ENCODE results near the gene PTGDS.

Gene PTGDS

GRCh38 chr9:136971746-136972145, 5.6 kb upstream of the PTGDS start:
- POLR2A ChIA-PET: no interaction called here
- Histone ChIP-seq H3K4me3 (ENCODE audit: low read depth, low read length) (no peak overlapping the region), H3K4me1 (ENCODE audit: control insufficient read depth, insufficient read depth, low read length) (no peaks in the 10 kb centered on the region), H3K9me3 (ENCODE audit: control insufficient read depth, insufficient read depth, low read depth, low read length) (no peaks in the 10 kb centered on the region), H3K36me3 (ENCODE audit: control insufficient read depth in 2 of 2, insufficient read depth in 1 of 2, low read length in 2 of 2) (no peaks in the 10 kb centered on the region), H3K27ac (ENCODE audit: extremely low read depth, low read depth, low read length) (no peak overlapping the region)
- CTCF ChIA-PET: interaction anchor here (0.5 to 1.5 kb wide), 2 partner anchors 58 to 95 kb away, joined by 4 to 5 read pairs; no protein-coding TSS in a partner anchor
- TF ChIP-seq BCL11B (tag by site-specific recombination; IDR thresholded peaks at IDR 0.05; ENCODE audit: low read depth): 0 out of 2 replicates have a peak, but pooled peaks have one; percentile 14
- no peak for TF ChIP-seq ZBTB44 (tag by site-specific recombination; IDR thresholded peaks at IDR 0.05)

DNA sequence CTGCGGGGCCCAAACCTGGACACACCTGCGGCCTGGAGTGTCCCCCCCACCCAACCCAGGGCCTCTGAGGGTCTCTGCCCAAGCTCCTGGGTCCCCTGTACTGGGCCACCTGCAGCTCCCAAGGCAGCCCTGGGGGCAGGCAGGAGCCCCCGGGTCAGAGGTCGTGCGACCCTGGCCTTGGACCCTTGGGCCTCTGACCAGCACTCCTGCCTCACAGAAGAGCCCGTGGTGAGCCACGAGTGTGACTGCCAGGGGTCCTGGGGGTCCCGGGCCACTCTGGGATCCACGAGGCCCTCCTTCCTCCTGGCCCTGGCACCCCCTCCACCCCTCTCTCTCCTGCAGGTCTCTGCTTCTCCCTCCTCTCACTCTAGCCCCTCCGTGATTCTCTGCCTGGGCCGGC, 5.0 kb upstream of the PTGDS start:
- ChIA-PET POLR2A (no interaction called here), CTCF (no interaction called here)
- Histone ChIP-seq H3K36me3 (ENCODE audit: control insufficient read depth in 2 of 2, insufficient read depth in 1 of 2, low read length in 2 of 2) (no peaks in the 10 kb centered on the region), H3K4me3 (ENCODE audit: low read depth, low read length) (no peak overlapping the region), H3K27ac (ENCODE audit: extremely low read depth, low read depth, low read length) (no peak overlapping the region), H3K9me3 (ENCODE audit: control insufficient read depth, insufficient read depth, low read depth, low read length) (no peaks in the 10 kb centered on the region), H3K4me1 (ENCODE audit: control insufficient read depth, insufficient read depth, low read length) (no peaks in the 10 kb centered on the region)
- TF ChIP-seq BCL11A (tag by site-specific recombination; IDR thresholded peaks at IDR 0.05; ENCODE audit: low read depth): peak; percentile 62; the same call in 1 of the 2 replicates
- TF ChIP-seq BCL11B (tag by site-specific recombination; IDR thresholded peaks at IDR 0.05; ENCODE audit: low read depth): peak; percentile 34; the same call in 1 of the 2 replicates
- TF ChIP-seq ZBTB7A (tag by site-specific recombination; IDR thresholded peaks at IDR 0.05; ENCODE audit: low read depth): 0 out of 2 replicates have a peak, but pooled peaks have one; percentile 31
- no peak for TF ChIP-seq ZNF16 (tag by site-specific recombination; IDR thresholded peaks at IDR 0.05; ENCODE audit: low read depth)
- TF ChIP-seq ZNF514 (tag by site-specific recombination; IDR thresholded peaks at IDR 0.05): no peak

DNA sequence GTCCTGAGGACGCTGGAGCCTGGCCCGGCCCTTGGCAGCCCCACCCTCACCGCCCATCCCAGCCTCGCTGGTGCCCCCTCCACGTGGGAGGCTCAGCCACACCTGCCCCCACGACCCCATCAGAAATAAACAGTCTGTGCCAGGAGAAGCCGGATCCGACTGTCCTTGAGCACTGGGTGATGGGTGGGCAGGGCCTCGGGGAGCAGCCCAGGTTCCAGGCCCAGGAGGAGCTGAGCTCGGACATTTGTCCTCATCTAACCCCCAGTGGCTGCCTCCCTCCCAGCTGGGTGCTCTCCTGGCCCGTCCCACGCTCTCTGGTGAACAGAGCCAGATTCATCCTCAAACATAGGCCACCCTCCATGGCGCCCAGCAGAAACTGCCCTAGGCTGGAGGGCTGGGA, 4.6 kb upstream of the PTGDS start:
- no peaks in the 10 kb centered on the region for H3K9me3 ChIP-seq (ENCODE audit: control insufficient read depth, insufficient read depth, low read depth, low read length)
- H3K4me3 ChIP-seq (ENCODE audit: low read depth, low read length): no peak overlapping the region
- TF ChIP-seq ZNF239 (tag by site-specific recombination; IDR thresholded peaks at IDR 0.05) (no peak), ZNF266 (tag by site-specific recombination; IDR thresholded peaks at IDR 0.05; ENCODE audit: low read depth) (no peak), ZNF24 (tag by site-specific recombination; IDR thresholded peaks at IDR 0.05) (no peak), ZNF394 (tag by site-specific recombination; IDR thresholded peaks at IDR 0.05; ENCODE audit: borderline replicate concordance) (no peak), ZFHX2 (tag by site-specific recombination; conservative IDR thresholded peaks at IDR 0.05) (0 out of 2 replicates have a peak, but pooled peaks have one; percentile 22), KLF1 (tag by site-specific recombination; IDR thresholded peaks at IDR 0.05) (peak; percentile 69), EGR2 (tag by site-specific recombination; IDR thresholded peaks at IDR 0.05; ENCODE audit: low read depth) (peak; percentile 32; the same call in 1 of the 2 replicates), ZNF138 (tag by site-specific recombination; IDR thresholded peaks at IDR 0.05; ENCODE audit: borderline replicate concordance) (no peak), ZNF335 (tag by site-specific recombination; conservative IDR thresholded peaks at IDR 0.05) (no peak)
- TF ChIP-seq, protein P1, sequence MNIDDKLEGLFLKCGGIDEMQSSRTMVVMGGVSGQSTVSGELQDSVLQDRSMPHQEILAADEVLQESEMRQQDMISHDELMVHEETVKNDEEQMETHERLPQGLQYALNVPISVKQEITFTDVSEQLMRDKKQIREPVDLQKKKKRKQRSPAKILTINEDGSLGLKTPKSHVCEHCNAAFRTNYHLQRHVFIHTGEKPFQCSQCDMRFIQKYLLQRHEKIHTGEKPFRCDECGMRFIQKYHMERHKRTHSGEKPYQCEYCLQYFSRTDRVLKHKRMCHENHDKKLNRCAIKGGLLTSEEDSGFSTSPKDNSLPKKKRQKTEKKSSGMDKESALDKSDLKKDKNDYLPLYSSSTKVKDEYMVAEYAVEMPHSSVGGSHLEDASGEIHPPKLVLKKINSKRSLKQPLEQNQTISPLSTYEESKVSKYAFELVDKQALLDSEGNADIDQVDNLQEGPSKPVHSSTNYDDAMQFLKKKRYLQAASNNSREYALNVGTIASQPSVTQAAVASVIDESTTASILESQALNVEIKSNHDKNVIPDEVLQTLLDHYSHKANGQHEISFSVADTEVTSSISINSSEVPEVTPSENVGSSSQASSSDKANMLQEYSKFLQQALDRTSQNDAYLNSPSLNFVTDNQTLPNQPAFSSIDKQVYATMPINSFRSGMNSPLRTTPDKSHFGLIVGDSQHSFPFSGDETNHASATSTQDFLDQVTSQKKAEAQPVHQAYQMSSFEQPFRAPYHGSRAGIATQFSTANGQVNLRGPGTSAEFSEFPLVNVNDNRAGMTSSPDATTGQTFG (tag by site-specific recombination; IDR thresholded peaks at IDR 0.05; ENCODE audit: borderline replicate concordance): no peak
- ChIA-PET POLR2A (no interaction called here), CTCF (no interaction called here)
- H3K36me3 ChIP-seq (ENCODE audit: control insufficient read depth in 2 of 2, insufficient read depth in 1 of 2, low read length in 2 of 2): no peaks in the 10 kb centered on the region
- H3K4me1 ChIP-seq (ENCODE audit: control insufficient read depth, insufficient read depth, low read length): no peaks in the 10 kb centered on the region
- H3K27ac ChIP-seq (ENCODE audit: extremely low read depth, low read depth, low read length): no peak overlapping the region

All from HEK293 (cell line).